H9 (cell line): ENCODE results near the gene VSTM4. TPM values are rescaled to one million over a fixed set of nuclear protein-coding genes. Genes with fewer than 3 reads are reported as not detected.

Experiments used
- DNase-seq: peaks from one replicate; pipeline ENCODE4 v3.0.0-alpha.2; 2017
- H2AFZ ChIP-seq: one replicate; pipeline ENCODE4 v1.6.1; 2013; ENCODE audit warnings: mild to moderate bottlenecking, low read length, control low read depth, moderate library complexity
- H2AK5ac ChIP-seq: 2 replicates; pipeline ENCODE4 v1.6.1; 2013; ENCODE audit warnings: low read length, control low read depth, mixed read lengths; ENCODE audit not compliant: insufficient read length
- H2BK120ac ChIP-seq: one replicate; pipeline ENCODE4 v1.6.1; 2013; ENCODE audit warnings: low read depth, mild to moderate bottlenecking, low read length, control low read depth, inconsistent platforms; ENCODE audit not compliant: poor library complexity, severe bottlenecking
- H2BK12ac ChIP-seq: 2 replicates; pipeline ENCODE4 v1.6.1; 2013; ENCODE audit warnings: low read length, control low read depth, mixed read lengths, low read depth; ENCODE audit not compliant: insufficient read length
- H2BK15ac ChIP-seq: 2 replicates; pipeline ENCODE4 v1.6.1; 2013; ENCODE audit warnings: low read depth, low read length, control low read depth
- H2BK20ac ChIP-seq: one replicate; pipeline ENCODE4 v1.6.1; 2013; ENCODE audit warnings: low read depth, mild to moderate bottlenecking, low read length, control low read depth, inconsistent platforms; ENCODE audit not compliant: poor library complexity, severe bottlenecking
- H2BK5ac ChIP-seq: 2 replicates; pipeline ENCODE4 v1.6.1; 2013; ENCODE audit warnings: low read length, control low read depth, mixed read lengths; ENCODE audit not compliant: insufficient read length
- H3K14ac ChIP-seq: 2 replicates; pipeline ENCODE4 v1.6.1; 2013; ENCODE audit warnings: low read length, control low read depth; ENCODE audit not compliant: insufficient read depth
- H3K18ac ChIP-seq: 2 replicates; pipeline ENCODE4 v1.6.1; 2013; ENCODE audit warnings: low read depth, mild to moderate bottlenecking, mixed read lengths, low read length, control low read depth; ENCODE audit not compliant: insufficient read length
- H3K23ac ChIP-seq: 2 replicates; pipeline ENCODE4 v1.6.1; 2013; ENCODE audit warnings: low read length, control low read depth, mixed read lengths, low read depth; ENCODE audit not compliant: insufficient read length
- H3K23me2 ChIP-seq: 2 replicates; pipeline ENCODE4 v1.6.1; 2013; ENCODE audit warnings: low read depth, mild to moderate bottlenecking, mixed read lengths, low read length, control low read depth; ENCODE audit not compliant: insufficient read length, poor library complexity, severe bottlenecking
- H3K27ac ChIP-seq: 2 replicates; pipeline ENCODE4 v1.5.1; 2013; ENCODE audit warnings: low read length, control low read depth, mixed read lengths, low read depth; ENCODE audit not compliant: insufficient read length
- H3K27me3 ChIP-seq: 2 replicates; pipeline ENCODE4 v1.6.1; 2013; ENCODE audit warnings: low read length, control low read depth, inconsistent platforms; ENCODE audit not compliant: insufficient read depth
- H3K4ac ChIP-seq: 2 replicates; pipeline ENCODE4 v1.6.1; 2013; ENCODE audit warnings: low read depth, mild to moderate bottlenecking, control low read depth, inconsistent platforms, low read length, moderate library complexity
- H3K4me1 ChIP-seq: 2 replicates; pipeline ENCODE4 v1.6.1; 2013; ENCODE audit warnings: low read length, control low read depth, inconsistent platforms; ENCODE audit not compliant: insufficient read depth
- H3K4me2 ChIP-seq: 2 replicates; pipeline ENCODE4 v1.6.1; 2013; ENCODE audit warnings: low read length, control low read depth, mixed read lengths; ENCODE audit not compliant: insufficient read length, insufficient read depth
- H3K56ac ChIP-seq: 2 replicates; pipeline ENCODE4 v1.6.1; 2013; ENCODE audit warnings: low read depth, mild to moderate bottlenecking, mixed read lengths, low read length, control low read depth; ENCODE audit not compliant: insufficient read length
- H3K79me1 ChIP-seq: 2 replicates; pipeline ENCODE4 v1.6.1; 2013; ENCODE audit warnings: low read depth, mild to moderate bottlenecking, moderate library complexity, low read length, control low read depth, inconsistent platforms; ENCODE audit not compliant: insufficient read depth, poor library complexity, severe bottlenecking
- H3K79me2 ChIP-seq: 2 replicates; pipeline ENCODE4 v1.6.1; 2013; ENCODE audit warnings: low read length, control low read depth, inconsistent platforms; ENCODE audit not compliant: insufficient read depth
- H3K9ac ChIP-seq: 2 replicates; pipeline ENCODE4 v1.6.1; 2013; ENCODE audit warnings: low read length, control low read depth, mixed read lengths; ENCODE audit not compliant: insufficient read length; ENCODE audit errors: extremely low read depth
- H3K9me3 ChIP-seq: one replicate; pipeline ENCODE4 v1.6.1; 2013; ENCODE audit warnings: low read depth, low read length, inconsistent platforms; ENCODE audit not compliant: control insufficient read depth
- H3T11ph ChIP-seq: one replicate; pipeline ENCODE4 v1.6.1; 2013; ENCODE audit warnings: mild to moderate bottlenecking, low read length, control low read depth, inconsistent platforms
- H4K20me1 ChIP-seq: one replicate; pipeline ENCODE4 v1.6.1; 2013; ENCODE audit not compliant: control insufficient read depth, insufficient read length, insufficient read depth
- H4K5ac ChIP-seq: 2 replicates; pipeline ENCODE4 v1.6.1; 2013; ENCODE audit warnings: low read depth, mild to moderate bottlenecking, mixed read lengths, low read length, control low read depth; ENCODE audit not compliant: insufficient read length
- H4K8ac ChIP-seq: replicated peaks from 2 replicates; pipeline ENCODE4 v1.6.1; 2013; ENCODE audit warnings: low read length, control low read depth, mixed read lengths, low read depth; ENCODE audit not compliant: insufficient read length
- H4K91ac ChIP-seq: 2 replicates; pipeline ENCODE4 v1.6.1; 2013; ENCODE audit warnings: low read depth, mild to moderate bottlenecking, moderate library complexity, mixed read lengths, low read length, control low read depth; ENCODE audit not compliant: insufficient read length
- H3K27ac Mint-ChIP-seq, 3 experiments: 2 replicates in 2 of 3; 3 replicates in 1 of 3; pipeline ENCODE4 v1.8.0; 2020 to 2021; ENCODE audit warnings: mixed read lengths in 3 of 3, mild to moderate bottlenecking in 1 of 3, moderate library complexity in 1 of 3
- H3K27me3 Mint-ChIP-seq: 2 replicates; pipeline ENCODE4 v1.8.0; 2021; ENCODE audit warnings: low read depth, mild to moderate bottlenecking, moderate library complexity, mixed read lengths
- H3K36me3 Mint-ChIP-seq, 3 experiments: 2 replicates in 2 of 3; 3 replicates in 1 of 3; pipeline ENCODE4 v1.8.0; 2020 to 2021; ENCODE audit warnings: low read depth in 3 of 3, mixed read lengths in 3 of 3; ENCODE audit not compliant: insufficient read depth in 1 of 3
- H3K4me1 Mint-ChIP-seq, 2 experiments: 2 replicates each; pipeline ENCODE4 v1.8.0; 2020; ENCODE audit warnings: mixed read lengths in 2 of 2
- H3K4me3 Mint-ChIP-seq, 2 experiments: 2 replicates in 1 of 2; 3 replicates in 1 of 2; pipeline ENCODE4 v1.8.0; 2020 to 2021; ENCODE audit warnings: mild to moderate bottlenecking in 2 of 2, mixed read lengths in 2 of 2, moderate library complexity in 1 of 2
- H3K9me3 Mint-ChIP-seq, 2 experiments: 2 replicates in 1 of 2; 3 replicates in 1 of 2; pipeline ENCODE4 v1.8.0; 2020; ENCODE audit warnings: mild to moderate bottlenecking in 2 of 2, mixed read lengths in 2 of 2, moderate library complexity in 1 of 2
- WGBS: extraction: QIAGEN DNeasy Blood & Tissue Kit; methylation state at CpG from one replicate; pipeline ENCODE4 v1.1.7; 2013; ENCODE audit warnings: missing lambda C conversion rate, low lambda C conversion rate, mixed read lengths; ENCODE audit not compliant: insufficient read length; ENCODE audit errors: extremely low coverage; 5-methylcytosine and 5-hydroxymethylcytosine counted together
- total RNA-seq: library from RNA; stranded (reverse); gene quantifications from 2 replicates; pipeline ENCODE4 v1.2.1, GENCODE V29; 2021
- TF ChIP-seq, protein P1 (sequence below): fragments of 200-600 bp; sonication (generic); conservative IDR thresholded peaks from 3 replicates; pipeline ENCODE4 v1.8.0; 2021; ENCODE audit warnings: antibody characterized with exemption, mild to moderate bottlenecking

Gene VSTM4
- total RNA-seq, 1 experiment from 2014 or later, result 0.44 TPM

DNA sequence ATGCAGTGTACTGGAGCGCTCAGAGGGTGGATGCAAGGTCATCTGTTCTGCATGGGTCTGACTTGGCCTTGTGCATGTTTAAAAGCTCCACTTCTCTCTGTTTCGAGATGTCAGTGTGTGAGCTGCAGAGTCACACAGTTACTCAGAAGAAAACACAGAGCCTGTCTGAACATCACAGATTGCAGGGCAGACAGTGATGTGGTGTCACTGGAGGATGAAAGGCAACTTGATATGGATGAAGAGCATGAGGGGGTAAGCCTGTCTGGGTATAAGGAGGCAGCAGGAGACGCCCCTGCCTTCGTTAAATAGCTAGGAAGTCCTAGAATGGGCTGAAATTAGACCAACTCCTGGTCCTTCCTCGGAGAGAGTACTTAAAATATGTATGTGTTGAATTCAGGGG, 108.2 kb downstream of the VSTM4 start:
- no peak overlapping the region for H3K9ac ChIP-seq
- no peak overlapping the region for H4K8ac ChIP-seq
- no peaks in the 10 kb centered on the region for H3K9me3 ChIP-seq
- H3K27me3 ChIP-seq, result no peaks in the 10 kb centered on the region
- TF ChIP-seq, protein P1, sequence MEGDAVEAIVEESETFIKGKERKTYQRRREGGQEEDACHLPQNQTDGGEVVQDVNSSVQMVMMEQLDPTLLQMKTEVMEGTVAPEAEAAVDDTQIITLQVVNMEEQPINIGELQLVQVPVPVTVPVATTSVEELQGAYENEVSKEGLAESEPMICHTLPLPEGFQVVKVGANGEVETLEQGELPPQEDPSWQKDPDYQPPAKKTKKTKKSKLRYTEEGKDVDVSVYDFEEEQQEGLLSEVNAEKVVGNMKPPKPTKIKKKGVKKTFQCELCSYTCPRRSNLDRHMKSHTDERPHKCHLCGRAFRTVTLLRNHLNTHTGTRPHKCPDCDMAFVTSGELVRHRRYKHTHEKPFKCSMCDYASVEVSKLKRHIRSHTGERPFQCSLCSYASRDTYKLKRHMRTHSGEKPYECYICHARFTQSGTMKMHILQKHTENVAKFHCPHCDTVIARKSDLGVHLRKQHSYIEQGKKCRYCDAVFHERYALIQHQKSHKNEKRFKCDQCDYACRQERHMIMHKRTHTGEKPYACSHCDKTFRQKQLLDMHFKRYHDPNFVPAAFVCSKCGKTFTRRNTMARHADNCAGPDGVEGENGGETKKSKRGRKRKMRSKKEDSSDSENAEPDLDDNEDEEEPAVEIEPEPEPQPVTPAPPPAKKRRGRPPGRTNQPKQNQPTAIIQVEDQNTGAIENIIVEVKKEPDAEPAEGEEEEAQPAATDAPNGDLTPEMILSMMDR, result no peak
- no peak overlapping the region for H3K4ac ChIP-seq
- H3K18ac ChIP-seq, result no peak overlapping the region
- H3K4me1 ChIP-seq, result no peaks in the 10 kb centered on the region
- Mint-ChIP-seq H3K4me1 (no peaks in the 10 kb centered on the region), H3K4me3 (no peak overlapping the region), H3K27ac (no peak overlapping the region), H3K27me3 (peaks cover 9% of the 10 kb centered on the region), H3K36me3 (no peaks in the 10 kb centered on the region), H3K9me3 (no peaks in the 10 kb centered on the region)
- H4K5ac ChIP-seq, result no peak overlapping the region
- no peaks in the 10 kb centered on the region for H3K79me2 ChIP-seq
- no peaks in the 10 kb centered on the region for H3K79me1 ChIP-seq
- no peak overlapping the region for H2BK12ac ChIP-seq
- H2BK15ac ChIP-seq, result no peak overlapping the region
- no peak overlapping the region for H4K91ac ChIP-seq
- WGBS, result no CpG with 5 or more reads among the region's 5 CpGs
- no peaks in the 10 kb centered on the region for H3K23me2 ChIP-seq
- H2AFZ ChIP-seq, result no peak overlapping the region
- no peak overlapping the region for H3K14ac ChIP-seq
- H2BK5ac ChIP-seq, result no peak overlapping the region
- no peak overlapping the region for H2AK5ac ChIP-seq
- no peak overlapping the region for H3K27ac ChIP-seq
- H3K23ac ChIP-seq, result no peak overlapping the region
- H3K56ac ChIP-seq, result no peak overlapping the region
- no peak overlapping the region for H3K4me2 ChIP-seq
- no peaks in the 10 kb centered on the region for H4K20me1 ChIP-seq
- H2BK20ac ChIP-seq, result no peak overlapping the region
- DNase-seq, result no peak
- H2BK120ac ChIP-seq, result no peak overlapping the region
- no peak overlapping the region for H3T11ph ChIP-seq
